HepG2 (cell line): ENCODE measurements around the gene ELFN1.

ENCODE experiments used
- CBX5 ChIP-seq: sonication (generic); formaldehyde crosslinking; IDR thresholded peaks from 2 replicates; pipeline ENCODE4 v1.4.0; 2020; ENCODE audit warnings: missing genetic modification reagents, borderline replicate concordance
- EZH2 ChIP-seq: conservative IDR thresholded peaks from 2 replicates; pipeline ENCODE4 v1.6.1; 2012; ENCODE audit warnings: mild to moderate bottlenecking, low read depth, low read length, moderate library complexity
- FOXA1 ChIP-seq, 2 experiments: fragments of 450-650 bp in 1 of 2; sonication (generic) in 1 of 2; formaldehyde crosslinking in 1 of 2; IDR thresholded peaks; 2 replicates each; pipeline versions ENCODE4 v1.4.0 to v1.6.1; 2016 to 2020; ENCODE audit warnings: missing genetic modification reagents in 1 of 2
- POLR2A ChIP-seq, 2 experiments: IDR thresholded peaks; 2 replicates each; pipeline ENCODE4 v1.6.1; 2011; ENCODE audit warnings: low read depth in 2 of 2, low read length in 2 of 2, mild to moderate bottlenecking in 1 of 2, moderate library complexity in 1 of 2; ENCODE audit not compliant: insufficient read depth in 1 of 2
- ZNF205 ChIP-seq: IDR thresholded peaks from 2 replicates; pipeline ENCODE4 v1.6.1; 2018; ENCODE audit warnings: missing biosample characterization, missing genetic modification reagents
- ZNF619 ChIP-seq: sonication (generic); formaldehyde crosslinking; IDR thresholded peaks from 2 replicates; pipeline ENCODE4 v1.4.0; 2020; ENCODE audit warnings: mild to moderate bottlenecking, missing genetic modification reagents
- TF ChIP-seq, protein P1 (sequence below): IDR thresholded peaks from 2 replicates; pipeline ENCODE4 v1.6.1; 2018; ENCODE audit warnings: missing genetic modification reagents
- TF ChIP-seq, protein P2 (sequence below): sonication (generic); formaldehyde crosslinking; IDR thresholded peaks from 2 replicates; pipeline ENCODE4 v1.4.0; 2020; ENCODE audit warnings: missing genetic modification reagents

DNA sequence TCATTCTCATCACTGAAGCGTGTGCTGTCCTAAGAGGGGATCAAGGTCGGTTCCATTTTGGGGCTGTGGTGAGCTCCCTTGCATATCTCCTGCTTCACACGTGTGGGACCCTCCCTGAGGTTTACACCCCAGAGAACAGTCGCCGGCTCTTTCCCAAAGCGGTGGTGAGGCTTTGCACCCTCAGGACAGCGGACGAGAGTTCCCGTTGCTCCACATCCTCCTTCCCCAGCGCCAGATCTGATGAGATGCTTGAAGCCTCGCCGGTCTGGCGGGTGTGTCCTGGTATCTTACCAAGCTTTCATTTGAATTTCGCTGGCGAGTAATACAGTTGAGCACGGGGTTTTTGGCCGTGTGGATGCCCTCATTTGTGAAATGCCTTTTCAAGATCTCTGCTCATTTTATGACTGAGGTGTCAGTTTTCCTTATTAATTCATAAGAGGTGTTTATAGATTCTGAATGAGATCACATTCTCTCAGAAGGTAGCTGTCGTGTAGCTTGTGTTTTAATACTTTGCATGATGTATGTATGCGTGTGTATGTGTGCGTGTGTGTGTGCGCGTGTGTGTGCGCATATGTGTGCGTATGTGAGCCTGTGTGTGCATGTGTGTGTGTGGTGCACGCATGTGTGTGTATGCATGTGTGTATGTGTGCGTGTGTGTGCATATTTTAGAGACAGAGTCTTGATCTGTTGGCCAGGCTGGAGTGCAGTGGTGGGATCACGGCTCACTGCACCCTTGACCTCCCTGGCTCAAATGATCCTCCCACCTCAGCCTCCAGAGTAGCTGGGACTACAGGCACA is 30.7 kb downstream of the ELFN1 start:
- TF ChIP-seq EZH2 (no peak), POLR2A (IDR thresholded peaks at IDR 0.05; ENCODE audit: insufficient read depth in 1 of 2, low read depth in 2 of 2, low read length in 2 of 2) (no peak), ZNF205 (CRISPR knock-in tag) (no peak), FOXA1 (IDR thresholded peaks at IDR 0.05) (no peak), FOXA1 (CRISPR knock-in tag; IDR thresholded peaks at IDR 0.05) (no peak), CBX5 (no peak), ZNF619 (CRISPR knock-in tag) (no peak)
- TF ChIP-seq, protein P1, sequence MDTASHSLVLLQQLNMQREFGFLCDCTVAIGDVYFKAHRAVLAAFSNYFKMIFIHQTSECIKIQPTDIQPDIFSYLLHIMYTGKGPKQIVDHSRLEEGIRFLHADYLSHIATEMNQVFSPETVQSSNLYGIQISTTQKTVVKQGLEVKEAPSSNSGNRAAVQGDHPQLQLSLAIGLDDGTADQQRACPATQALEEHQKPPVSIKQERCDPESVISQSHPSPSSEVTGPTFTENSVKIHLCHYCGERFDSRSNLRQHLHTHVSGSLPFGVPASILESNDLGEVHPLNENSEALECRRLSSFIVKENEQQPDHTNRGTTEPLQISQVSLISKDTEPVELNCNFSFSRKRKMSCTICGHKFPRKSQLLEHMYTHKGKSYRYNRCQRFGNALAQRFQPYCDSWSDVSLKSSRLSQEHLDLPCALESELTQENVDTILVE (CRISPR knock-in tag): no peak
- TF ChIP-seq, protein P2, sequence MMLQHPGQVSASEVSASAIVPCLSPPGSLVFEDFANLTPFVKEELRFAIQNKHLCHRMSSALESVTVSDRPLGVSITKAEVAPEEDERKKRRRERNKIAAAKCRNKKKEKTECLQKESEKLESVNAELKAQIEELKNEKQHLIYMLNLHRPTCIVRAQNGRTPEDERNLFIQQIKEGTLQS: no peak
